ENCODE data around the gene CELSR1. TPM values are rescaled to one million over a fixed set of nuclear protein-coding genes. Genes with fewer than 3 reads are reported as not detected.

The CELSR1 gene
- total and polyA plus RNA-seq, 8 donors = 24.6 to 59.8 (median 33.3) TPM

DNA sequence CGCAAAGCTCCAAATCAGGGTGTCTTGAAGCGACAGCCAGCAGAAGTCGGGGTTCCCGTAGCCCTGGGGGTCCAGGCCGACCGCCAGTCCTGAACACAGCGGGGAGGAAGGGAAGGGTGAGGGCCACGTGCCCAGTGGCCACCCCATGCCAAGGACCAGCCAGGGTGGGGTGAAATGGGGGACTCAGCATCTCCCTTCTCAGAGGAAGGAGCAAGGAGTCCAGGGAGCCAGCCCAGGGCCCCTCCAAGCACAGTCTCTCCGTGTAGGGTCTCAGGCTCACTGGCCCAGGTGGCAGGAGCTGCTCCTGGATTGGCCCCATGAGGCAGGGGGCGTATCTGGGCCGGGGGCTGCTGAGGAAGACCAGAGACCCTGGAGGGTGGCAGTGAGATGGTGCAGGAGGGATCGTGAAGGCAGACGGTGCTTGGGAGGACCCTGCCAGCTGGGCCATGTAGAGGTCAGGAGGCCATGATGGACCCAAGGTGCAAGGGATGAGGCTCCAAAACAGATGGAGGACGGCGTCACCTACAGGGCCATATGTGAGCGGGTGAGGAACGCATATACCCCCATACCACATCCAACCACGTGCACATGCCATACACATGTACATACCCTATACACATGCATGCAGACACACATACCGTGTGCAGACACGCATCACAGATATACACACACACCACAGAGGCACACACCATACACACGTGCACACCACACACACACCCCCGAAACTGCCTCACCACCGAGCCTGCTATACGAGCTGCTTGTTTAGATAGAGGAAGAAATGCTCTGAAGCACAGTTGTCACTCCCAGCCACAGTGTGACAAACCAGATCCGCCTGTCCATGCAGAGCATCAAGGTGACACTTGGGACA is 167.5 kb downstream of the CELSR1 start:
- peaks cover 0 to 10% of the 10 kb centered on the region in 2 donors for H3K36me3 ChIP-seq
- TF ChIP-seq, protein P1, sequence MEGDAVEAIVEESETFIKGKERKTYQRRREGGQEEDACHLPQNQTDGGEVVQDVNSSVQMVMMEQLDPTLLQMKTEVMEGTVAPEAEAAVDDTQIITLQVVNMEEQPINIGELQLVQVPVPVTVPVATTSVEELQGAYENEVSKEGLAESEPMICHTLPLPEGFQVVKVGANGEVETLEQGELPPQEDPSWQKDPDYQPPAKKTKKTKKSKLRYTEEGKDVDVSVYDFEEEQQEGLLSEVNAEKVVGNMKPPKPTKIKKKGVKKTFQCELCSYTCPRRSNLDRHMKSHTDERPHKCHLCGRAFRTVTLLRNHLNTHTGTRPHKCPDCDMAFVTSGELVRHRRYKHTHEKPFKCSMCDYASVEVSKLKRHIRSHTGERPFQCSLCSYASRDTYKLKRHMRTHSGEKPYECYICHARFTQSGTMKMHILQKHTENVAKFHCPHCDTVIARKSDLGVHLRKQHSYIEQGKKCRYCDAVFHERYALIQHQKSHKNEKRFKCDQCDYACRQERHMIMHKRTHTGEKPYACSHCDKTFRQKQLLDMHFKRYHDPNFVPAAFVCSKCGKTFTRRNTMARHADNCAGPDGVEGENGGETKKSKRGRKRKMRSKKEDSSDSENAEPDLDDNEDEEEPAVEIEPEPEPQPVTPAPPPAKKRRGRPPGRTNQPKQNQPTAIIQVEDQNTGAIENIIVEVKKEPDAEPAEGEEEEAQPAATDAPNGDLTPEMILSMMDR (IDR thresholded peaks at IDR 0.05) = no peak
- no peaks in the 10 kb centered on the region for H3K9me3 ChIP-seq
- H3K4me1 ChIP-seq = peaks cover 8 to 14% of the 10 kb centered on the region in 2 donors
- no peak overlapping the region for H3K4me3 ChIP-seq
- intact Hi-C loops (cut with DNase I) = loop anchor here in 1 of 2 donors (5.0 kb wide), 1 partner anchor 172 kb away; no protein-coding TSS in a partner anchor
- peaks cover 0 to 34% of the 10 kb centered on the region in 2 donors for H3K27me3 ChIP-seq
- H3K27ac ChIP-seq = no peak overlapping the region
- DNase-seq (peak in 1 of 4 donors; percentile 64), ATAC-seq (no peak)

DNA sequence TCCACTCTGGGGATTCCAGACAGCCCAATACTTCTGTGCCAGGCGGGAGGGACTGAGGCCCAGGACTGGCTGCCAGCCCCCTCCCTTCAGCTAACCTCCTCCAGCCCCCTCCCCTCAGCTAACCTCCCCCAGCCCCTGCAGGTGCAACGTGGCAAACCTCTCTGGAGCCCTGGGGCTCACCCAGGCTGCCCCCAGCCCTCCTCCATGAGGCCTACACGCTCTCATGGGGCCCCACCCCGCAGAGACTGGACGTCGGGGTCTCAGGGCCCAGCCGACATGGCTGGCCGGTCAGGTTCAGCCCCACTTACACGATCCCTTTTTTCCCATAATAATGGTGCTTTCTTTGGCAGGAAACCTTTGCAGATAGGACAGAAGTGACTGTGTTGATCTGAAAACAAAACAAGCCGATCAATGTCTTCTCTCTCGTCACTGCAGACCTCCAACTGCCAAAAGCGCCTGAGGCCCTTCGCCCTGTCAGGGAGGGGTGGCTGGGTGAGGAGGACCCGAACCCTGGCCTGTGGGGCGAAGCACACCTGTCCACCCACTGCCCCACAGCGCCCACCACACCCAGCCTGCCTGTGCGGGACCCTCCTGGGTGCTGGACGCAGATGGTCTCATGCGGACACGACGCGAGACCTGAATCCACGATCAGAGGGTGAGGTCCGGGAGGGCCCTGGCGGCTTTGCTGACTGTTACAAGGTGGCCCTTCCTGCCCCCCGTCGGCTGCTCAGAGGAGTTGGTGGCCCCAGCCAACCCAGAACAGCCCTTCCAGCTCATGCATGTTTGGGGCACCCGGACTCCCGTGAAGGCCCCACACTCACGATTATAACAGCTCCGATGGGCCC is 168.3 kb downstream of the CELSR1 start:
- TF ChIP-seq, protein P1 (IDR thresholded peaks at IDR 0.05) = no peak
- no peak overlapping the region for H3K27ac ChIP-seq
- ATAC-seq (no peak), DNase-seq (peak in 1 of 4 donors; percentile 71)
- H3K27me3 ChIP-seq = peaks cover 0 to 34% of the 10 kb centered on the region in 2 donors
- H3K9me3 ChIP-seq = no peaks in the 10 kb centered on the region
- peaks cover 0 to 17% of the 10 kb centered on the region in 2 donors for H3K36me3 ChIP-seq
- H3K4me3 ChIP-seq = no peak overlapping the region
- intact Hi-C loops (cut with DNase I) = loop anchor here in 1 of 2 donors (5.0 kb wide), 1 partner anchor 173 kb away; no protein-coding TSS in a partner anchor
- H3K4me1 ChIP-seq = peaks cover under 1 to 6% of the 10 kb centered on the region in 2 donors

DNA sequence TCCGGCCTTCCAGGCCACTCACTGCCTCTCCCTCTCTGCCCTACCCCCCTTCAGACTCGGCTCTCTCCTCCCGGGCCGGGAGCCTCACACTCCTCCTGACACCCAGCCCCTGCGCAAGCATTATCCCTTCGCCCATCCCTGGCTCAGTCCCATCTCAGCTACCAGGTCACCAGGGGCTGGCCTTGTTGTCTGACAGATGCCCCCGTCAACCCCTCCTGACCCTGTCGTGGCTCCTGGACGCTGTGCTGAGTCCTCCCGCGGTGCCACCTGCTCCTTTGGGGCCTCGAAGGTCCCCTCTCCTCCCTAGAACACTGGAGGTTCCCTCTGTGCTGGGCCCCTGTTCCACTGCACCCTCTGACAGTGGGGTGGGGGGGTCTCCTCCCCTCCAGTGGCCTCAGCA is 169.0 kb downstream of the CELSR1 start:
- peak in 1 of 4 donors; percentile 59 for DNase-seq
- ATAC-seq = no peak
- TF ChIP-seq, protein P1 (IDR thresholded peaks at IDR 0.05) = no peak
- Histone ChIP-seq H3K36me3 (peaks cover 0 to 24% of the 10 kb centered on the region in 2 donors), H3K9me3 (no peaks in the 10 kb centered on the region), H3K27me3 (peaks cover 0 to 34% of the 10 kb centered on the region in 2 donors), H3K4me1 (peaks cover 0 to 6% of the 10 kb centered on the region in 2 donors), H3K27ac (no peak overlapping the region), H3K4me3 (no peak overlapping the region)
- intact Hi-C loops (cut with DNase I) = loop anchor here in 1 of 2 donors (5.0 kb wide), 1 partner anchor 174 kb away; no protein-coding TSS in a partner anchor

DNA sequence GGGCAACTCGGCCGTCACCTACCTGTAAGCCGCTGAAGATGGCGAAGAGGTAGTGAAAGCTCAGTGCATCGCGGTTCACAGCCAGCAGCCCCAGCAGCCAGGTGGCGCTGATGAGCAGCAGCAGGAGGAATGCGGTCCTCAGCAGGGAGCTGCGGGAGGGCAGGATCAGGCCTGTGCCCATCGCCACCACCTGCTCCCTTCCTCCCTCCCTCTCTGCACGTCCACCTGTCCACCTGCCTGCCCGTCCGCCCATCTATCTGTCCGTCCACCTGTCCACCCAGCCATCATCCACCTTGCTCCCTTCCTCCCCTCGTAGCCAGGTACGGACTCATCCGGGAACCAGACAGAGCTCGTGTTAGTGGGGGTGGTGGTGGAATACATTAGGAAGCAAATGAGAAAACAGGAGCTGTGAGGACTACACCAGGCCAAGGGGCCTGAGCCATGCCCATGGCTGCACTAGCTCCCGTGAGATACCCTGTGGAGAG is 169.7 kb downstream of the CELSR1 start:
- Histone ChIP-seq H3K27ac (no peak overlapping the region), H3K27me3 (peaks cover 0 to 34% of the 10 kb centered on the region in 2 donors), H3K9me3 (no peaks in the 10 kb centered on the region), H3K4me1 (peaks cover 0 to 6% of the 10 kb centered on the region in 2 donors), H3K36me3 (peaks cover 0 to 28% of the 10 kb centered on the region in 2 donors), H3K4me3 (no peak overlapping the region)
- DNase-seq (peak in 3 of 4 donors; percentile 60 to 92 (median 62)), ATAC-seq (peak; percentile 86)
- TF ChIP-seq, protein P1 (IDR thresholded peaks at IDR 0.05) = peak; percentile 78 to 86
- intact Hi-C loops (cut with DNase I) = loop anchor here in 1 of 2 donors (5.0 kb wide), 1 partner anchor 175 kb away; no protein-coding TSS in a partner anchor

Data from left lung (tissue), 10 donors.